Stimulated activated CD8-positive, alpha-beta memory T cell treated with anti-CD3 and anti-CD28 coated beads, Interleukin-7, amount 100 ng/mL, for 1 hour (primary cell): ENCODE measurements around the gene CTAGE15.
"Not testable (repeated sequence)": the region's sequence is repeated elsewhere in the genome, so short reads cannot be mapped to it uniquely, and the experiment has no call there.

ENCODE experiments used
- DNase-seq, 2 donors: peaks; one replicate each; pipeline ENCODE4 v3.0.0-alpha.2; 2020; ENCODE audit warnings: low read depth in 2 of 2

CTAGE15 gene

GRCh38 chr7:143622130-143622529, 50.5 kb downstream of the CTAGE15 start:
- DNase-seq = not testable (repeated sequence)
